Fibroblast of lung (primary cell): ENCODE measurements around the gene IBSP. TPM values are rescaled to one million over a fixed set of nuclear protein-coding genes. Genes with fewer than 3 reads are reported as not detected.

ENCODE experiments used
- DNase-seq, 2 donors: peaks; one replicate each; pipeline versions ENCODE4 v3.0.0 to v3.0.0-alpha.2; 2010; ENCODE audit warnings: low read depth in 2 of 2
- H2AFZ ChIP-seq: 2 replicates; pipeline ENCODE4 v1.5.1; 2012; ENCODE audit warnings: low read length, control low read depth, inconsistent platforms
- H3K27ac ChIP-seq: 2 replicates; pipeline ENCODE4 v1.5.1; 2011; ENCODE audit warnings: low read length, control low read depth; ENCODE audit not compliant: insufficient read depth
- H3K27me3 ChIP-seq: 2 replicates; pipeline ENCODE4 v1.5.1; 2011; ENCODE audit warnings: mild to moderate bottlenecking, low read length; ENCODE audit not compliant: control insufficient read depth, insufficient read depth
- H3K36me3 ChIP-seq: 2 replicates; pipeline ENCODE4 v1.5.1; 2011; ENCODE audit warnings: low read length; ENCODE audit not compliant: control insufficient read depth, insufficient read depth
- H3K4me1 ChIP-seq: 2 replicates; pipeline ENCODE4 v1.5.1; 2011; ENCODE audit warnings: low read length; ENCODE audit not compliant: control insufficient read depth, insufficient read depth; ENCODE audit errors: extremely low read depth
- H3K4me2 ChIP-seq: 2 replicates; pipeline ENCODE4 v1.5.1; 2011; ENCODE audit warnings: low read length, control low read depth; ENCODE audit not compliant: insufficient read depth; ENCODE audit errors: extremely low read depth
- H3K4me3 ChIP-seq, 4 experiments: fragments of 200-600 bp in 1 of 4; sonication (generic) in 1 of 4; replicated peaks in 1 of 4; 2 replicates each; pipeline ENCODE4 v1.5.1; 2011 to 2016; ENCODE audit warnings: low read length in 4 of 4, low read depth in 3 of 4, mild to moderate bottlenecking in 3 of 4, control low read depth in 2 of 4, inconsistent platforms in 1 of 4, mixed read lengths in 1 of 4; ENCODE audit not compliant: insufficient read depth in 1 of 4; ENCODE audit errors: control extremely low read depth in 1 of 4
- H3K79me2 ChIP-seq: 2 replicates; pipeline ENCODE4 v1.5.1; 2012; ENCODE audit warnings: mild to moderate bottlenecking, low read length, inconsistent platforms; ENCODE audit not compliant: control insufficient read depth, insufficient read depth
- H3K9ac ChIP-seq: 2 replicates; pipeline ENCODE4 v1.5.1; 2011; ENCODE audit warnings: mild to moderate bottlenecking, low read length, control low read depth; ENCODE audit not compliant: insufficient read depth
- H3K9me3 ChIP-seq: 2 replicates; pipeline ENCODE4 v1.5.1; 2012; ENCODE audit warnings: low read depth, low read length; ENCODE audit not compliant: control insufficient read depth, insufficient read depth
- H4K20me1 ChIP-seq: 2 replicates; pipeline ENCODE4 v1.5.1; 2011; ENCODE audit warnings: low read length; ENCODE audit not compliant: control insufficient read depth, insufficient read depth; ENCODE audit errors: extremely low read depth
- EZH2 ChIP-seq: IDR thresholded peaks from 2 replicates; pipeline ENCODE4 v1.5.1; 2012; ENCODE audit warnings: low read length, control low read depth, mild to moderate bottlenecking; ENCODE audit errors: missing control alignments
- polyA plus RNA-seq, 2 donors: library from polyadenylated mRNA; depleted of rRNA in 1 of 2; stranded (reverse) in 1 of 2; unstranded in 1 of 2; fragments of >200 nt; gene quantifications; 2 replicates each; pipeline ENCODE4 v1.2.1, GENCODE V29; 2011 to 2012; ENCODE audit warnings: missing spikeins in 1 of 2
- total RNA-seq: library from RNA; depleted of rRNA; stranded (reverse); fragments of >200 nt; gene quantifications from 2 replicates; pipeline ENCODE4 v1.2.1, GENCODE V29; 2014
- TF ChIP-seq, protein P1 (sequence below), 2 donors: IDR thresholded peaks in 1 of 2; conservative IDR thresholded peaks in 1 of 2; 1 replicate in 1 of 2; 2 replicates in 1 of 2; pipeline ENCODE4 v1.5.1; 2011 to 2012; ENCODE audit warnings: low read length in 2 of 2, control low read depth in 1 of 2, inconsistent platforms in 1 of 2, low read depth in 1 of 2, mild to moderate bottlenecking in 1 of 2

IBSP gene
- total and polyA plus RNA-seq, 2 donors (not counting 1 experiment from before 2014, with no cell fraction given), result not detected

DNA sequence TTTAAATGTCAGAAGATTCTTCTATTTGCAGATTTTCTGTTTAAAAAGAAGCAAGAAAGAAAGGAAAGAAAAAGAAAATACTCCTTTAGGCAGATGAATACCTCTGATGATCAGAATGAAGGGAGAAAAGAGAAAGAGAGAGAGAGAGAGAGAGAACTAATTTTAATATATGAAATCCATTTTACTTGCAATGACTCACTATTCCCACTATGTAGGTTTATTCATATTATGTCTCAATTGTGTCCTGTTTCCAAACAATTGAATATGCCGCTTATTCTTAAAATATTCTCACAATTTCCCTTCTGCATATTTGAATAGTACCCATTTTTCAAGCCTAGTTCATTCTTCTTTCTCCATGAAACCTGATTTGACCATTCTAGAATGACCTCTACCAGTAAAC lies 45.1 kb downstream of the IBSP start:
- no peaks in the 10 kb centered on the region for H4K20me1 ChIP-seq
- H2AFZ ChIP-seq, result no peak overlapping the region
- no peaks in the 10 kb centered on the region for H3K79me2 ChIP-seq
- no peak overlapping the region for H3K9ac ChIP-seq
- no peak overlapping the region for H3K4me2 ChIP-seq
- no peak overlapping the region for H3K4me3 ChIP-seq
- no peaks in the 10 kb centered on the region for H3K9me3 ChIP-seq
- no peak overlapping the region for H3K27ac ChIP-seq
- no peaks in the 10 kb centered on the region for H3K4me1 ChIP-seq
- TF ChIP-seq, protein P1, sequence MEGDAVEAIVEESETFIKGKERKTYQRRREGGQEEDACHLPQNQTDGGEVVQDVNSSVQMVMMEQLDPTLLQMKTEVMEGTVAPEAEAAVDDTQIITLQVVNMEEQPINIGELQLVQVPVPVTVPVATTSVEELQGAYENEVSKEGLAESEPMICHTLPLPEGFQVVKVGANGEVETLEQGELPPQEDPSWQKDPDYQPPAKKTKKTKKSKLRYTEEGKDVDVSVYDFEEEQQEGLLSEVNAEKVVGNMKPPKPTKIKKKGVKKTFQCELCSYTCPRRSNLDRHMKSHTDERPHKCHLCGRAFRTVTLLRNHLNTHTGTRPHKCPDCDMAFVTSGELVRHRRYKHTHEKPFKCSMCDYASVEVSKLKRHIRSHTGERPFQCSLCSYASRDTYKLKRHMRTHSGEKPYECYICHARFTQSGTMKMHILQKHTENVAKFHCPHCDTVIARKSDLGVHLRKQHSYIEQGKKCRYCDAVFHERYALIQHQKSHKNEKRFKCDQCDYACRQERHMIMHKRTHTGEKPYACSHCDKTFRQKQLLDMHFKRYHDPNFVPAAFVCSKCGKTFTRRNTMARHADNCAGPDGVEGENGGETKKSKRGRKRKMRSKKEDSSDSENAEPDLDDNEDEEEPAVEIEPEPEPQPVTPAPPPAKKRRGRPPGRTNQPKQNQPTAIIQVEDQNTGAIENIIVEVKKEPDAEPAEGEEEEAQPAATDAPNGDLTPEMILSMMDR (conservative IDR thresholded peaks at IDR 0.05 in 1 of 2, IDR thresholded peaks at IDR 0.05 in 1 of 2; ENCODE audit: low read depth in 1 of 2, low read length in 2 of 2), result no peak
- no peak for TF ChIP-seq EZH2
- no peaks in the 10 kb centered on the region for H3K27me3 ChIP-seq
- H3K36me3 ChIP-seq, result no peaks in the 10 kb centered on the region
- DNase-seq, result peak in 1 of 2 donors; percentile 24

DNA sequence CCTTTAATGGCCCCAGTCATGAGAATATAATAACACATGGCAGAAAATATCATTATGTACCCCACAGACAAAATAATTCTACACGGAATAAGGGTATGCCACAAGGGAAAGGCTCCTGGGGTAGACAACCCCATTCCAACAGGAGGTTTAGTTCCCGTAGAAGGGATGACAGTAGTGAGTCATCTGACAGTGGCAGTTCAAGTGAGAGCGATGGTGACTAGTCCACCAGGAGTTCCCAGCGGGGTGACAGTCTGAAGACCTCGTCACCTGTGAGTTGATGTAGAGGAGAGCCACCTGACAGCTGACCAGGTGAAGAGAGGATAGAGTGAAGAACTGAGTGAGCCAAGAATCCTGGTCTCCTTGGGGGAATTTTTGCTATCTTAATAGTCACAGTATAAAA lies 46.9 kb downstream of the IBSP start:
- no peak overlapping the region for H3K9ac ChIP-seq
- no peak overlapping the region for H3K4me2 ChIP-seq

DNA sequence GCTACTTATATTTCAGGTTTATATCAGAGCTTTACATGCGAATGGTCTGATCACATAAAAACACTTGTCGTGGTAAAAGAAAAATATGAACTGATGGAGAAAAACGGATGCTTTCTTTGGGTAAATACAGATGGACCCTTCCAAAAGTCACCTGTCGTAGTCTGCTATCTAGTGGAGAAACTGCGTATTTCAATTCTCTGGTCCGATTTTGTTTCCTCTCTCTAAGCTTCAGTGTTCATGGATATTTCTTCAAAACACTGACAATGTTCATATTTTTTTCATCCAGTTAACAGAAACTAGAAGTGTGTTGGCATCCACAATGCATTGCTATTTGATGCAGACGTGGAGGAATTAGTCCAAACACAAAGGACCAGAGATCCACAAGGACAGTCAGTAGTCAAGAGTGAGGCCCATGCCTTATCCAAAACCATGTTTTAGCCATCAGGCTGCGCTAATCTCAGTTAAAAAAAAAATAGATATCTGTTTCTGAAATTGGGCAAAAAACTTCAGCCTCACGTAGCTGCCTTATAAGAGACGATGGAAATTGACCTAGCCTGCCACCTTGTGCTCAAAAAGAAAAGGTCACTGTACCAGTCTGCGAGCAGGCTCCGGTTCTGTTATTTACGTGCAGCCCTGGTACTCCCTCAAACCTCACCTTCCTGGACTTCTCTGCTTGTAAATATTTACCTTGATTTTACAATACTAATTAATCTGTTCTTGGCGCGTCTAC lies 49.4 kb downstream of the IBSP start:
- peak; percentile 59 to 74 for DNase-seq
- H4K20me1 ChIP-seq, result no peaks in the 10 kb centered on the region
- H3K27me3 ChIP-seq, result no peaks in the 10 kb centered on the region
- H3K4me3 ChIP-seq, result peak overlapping the region in 2 of 4 experiments; percentile 23 to 34
- H3K79me2 ChIP-seq, result no peaks in the 10 kb centered on the region
- no peaks in the 10 kb centered on the region for H3K4me1 ChIP-seq
- H3K27ac ChIP-seq, result no peak overlapping the region
- TF ChIP-seq, protein P1 (conservative IDR thresholded peaks at IDR 0.05 in 1 of 2, IDR thresholded peaks at IDR 0.05 in 1 of 2; ENCODE audit: low read depth in 1 of 2, low read length in 2 of 2), result peak; percentile 61 to 71
- TF ChIP-seq EZH2, result no peak
- H3K9ac ChIP-seq, result no peak overlapping the region
- H3K4me2 ChIP-seq, result peak overlapping the region; percentile 54
- H3K9me3 ChIP-seq, result no peaks in the 10 kb centered on the region
- H2AFZ ChIP-seq, result peak overlapping the region; percentile 73
- no peaks in the 10 kb centered on the region for H3K36me3 ChIP-seq

More for the DNA sequence above, 46.9 kb downstream of the IBSP start:
- no peaks in the 10 kb centered on the region for H3K79me2 ChIP-seq
- H3K36me3 ChIP-seq, result no peaks in the 10 kb centered on the region
- H3K9me3 ChIP-seq, result no peaks in the 10 kb centered on the region
- no peaks in the 10 kb centered on the region for H3K27me3 ChIP-seq
- no peaks in the 10 kb centered on the region for H3K4me1 ChIP-seq
- H2AFZ ChIP-seq, result no peak overlapping the region
- no peaks in the 10 kb centered on the region for H4K20me1 ChIP-seq
- H3K27ac ChIP-seq, result no peak overlapping the region
- H3K4me3 ChIP-seq, result no peak overlapping the region
- no peak for DNase-seq
- no peak for TF ChIP-seq EZH2
- TF ChIP-seq, protein P1 (conservative IDR thresholded peaks at IDR 0.05 in 1 of 2, IDR thresholded peaks at IDR 0.05 in 1 of 2; ENCODE audit: low read depth in 1 of 2, low read length in 2 of 2), result no peak
